Stomach (tissue), 4 donors: ENCODE data around the gene SGK1.

Experiments
- EP300 ChIP-seq: sonication (generic); formaldehyde crosslinking; IDR thresholded peaks from one replicate; pipeline ENCODE4 v1.6.1; 2017; ENCODE audit warnings: antibody characterized with exemption
- POLR2A ChIP-seq, 4 donors: fragments of 450-650 bp; IDR thresholded peaks; one replicate each; pipeline ENCODE4 v1.6.1; 2016; ENCODE audit warnings: antibody characterized with exemption in 4 of 4, control low read depth in 2 of 4, mild to moderate bottlenecking in 1 of 4, moderate library complexity in 1 of 4
- POLR2AphosphoS5 ChIP-seq, 3 donors: sonication (generic); formaldehyde crosslinking; IDR thresholded peaks; one replicate each; pipeline ENCODE4 v1.6.1; 2016; ENCODE audit warnings: antibody characterized with exemption in 3 of 3
- TF ChIP-seq, protein P1 (sequence below), 7 experiments: fragments of 450-650 bp in 4 of 7; fragments of 200-600 bp in 3 of 7; sonication (generic) in 3 of 7; IDR thresholded peaks; one replicate each; pipeline ENCODE4 v1.5.1; 2016 to 2019; ENCODE audit warnings: antibody characterized with exemption in 7 of 7, control low read depth in 2 of 7, mild to moderate bottlenecking in 1 of 7

GRCh38 chr6:134217798-134218140 lies 100.1 kb downstream of the SGK1 start:
- TF ChIP-seq EP300 = no peak
- TF ChIP-seq, protein P1, sequence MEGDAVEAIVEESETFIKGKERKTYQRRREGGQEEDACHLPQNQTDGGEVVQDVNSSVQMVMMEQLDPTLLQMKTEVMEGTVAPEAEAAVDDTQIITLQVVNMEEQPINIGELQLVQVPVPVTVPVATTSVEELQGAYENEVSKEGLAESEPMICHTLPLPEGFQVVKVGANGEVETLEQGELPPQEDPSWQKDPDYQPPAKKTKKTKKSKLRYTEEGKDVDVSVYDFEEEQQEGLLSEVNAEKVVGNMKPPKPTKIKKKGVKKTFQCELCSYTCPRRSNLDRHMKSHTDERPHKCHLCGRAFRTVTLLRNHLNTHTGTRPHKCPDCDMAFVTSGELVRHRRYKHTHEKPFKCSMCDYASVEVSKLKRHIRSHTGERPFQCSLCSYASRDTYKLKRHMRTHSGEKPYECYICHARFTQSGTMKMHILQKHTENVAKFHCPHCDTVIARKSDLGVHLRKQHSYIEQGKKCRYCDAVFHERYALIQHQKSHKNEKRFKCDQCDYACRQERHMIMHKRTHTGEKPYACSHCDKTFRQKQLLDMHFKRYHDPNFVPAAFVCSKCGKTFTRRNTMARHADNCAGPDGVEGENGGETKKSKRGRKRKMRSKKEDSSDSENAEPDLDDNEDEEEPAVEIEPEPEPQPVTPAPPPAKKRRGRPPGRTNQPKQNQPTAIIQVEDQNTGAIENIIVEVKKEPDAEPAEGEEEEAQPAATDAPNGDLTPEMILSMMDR (IDR thresholded peaks at IDR 0.05) = no peak
- TF ChIP-seq POLR2AphosphoS5 (IDR thresholded peaks at IDR 0.05) = no peak
- no peak for TF ChIP-seq POLR2A (IDR thresholded peaks at IDR 0.05)
